Activated CD4-positive, CD25-positive, alpha-beta regulatory T cell (primary cell): ENCODE data around the gene KDM4C.

Source experiments
- DNase-seq, 4 experiments: peaks; one replicate each; lab custom pipeline; 2025; lab: John Stamatoyannopoulos, UW

Gene KDM4C

GRCh38 chr9:7045361-7045760, 287.6 kb downstream of the KDM4C start:
- no peak for DNase-seq

GRCh38 chr9:7051711-7052110, 293.9 kb downstream of the KDM4C start:
- no peak for DNase-seq

- DNase-seq, result no peak
Measured at GRCh38 chr9:7053903-7054302, 296.1 kb downstream of the KDM4C start.

GRCh38 chr9:7055171-7055903, 297.6 kb downstream of the KDM4C start:
- no peak for DNase-seq

GRCh38 chr9:7056254-7056653, 298.5 kb downstream of the KDM4C start:
- DNase-seq, result no peak

DNA sequence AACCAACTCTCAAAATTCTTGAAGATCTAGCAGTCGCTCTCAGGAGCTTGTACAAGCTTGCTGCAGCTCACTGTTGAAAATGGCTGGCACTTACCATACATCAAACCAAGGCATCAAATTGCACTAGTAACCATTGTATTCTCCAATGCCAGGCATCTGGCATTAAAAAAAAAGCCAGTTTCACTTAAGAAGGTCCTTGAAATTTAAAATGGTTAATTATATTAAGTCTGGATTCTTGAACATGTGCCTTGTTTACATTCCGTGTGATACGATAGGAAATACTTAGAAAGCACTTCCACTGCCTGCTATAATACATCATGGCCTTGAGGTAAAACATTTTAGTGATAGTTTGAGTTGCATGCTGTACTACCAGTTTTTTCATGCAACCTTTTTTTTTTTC, 300.7 kb downstream of the KDM4C start:
- no peak for DNase-seq

GRCh38 chr9:7067169-7067568, 309.4 kb downstream of the KDM4C start:
- no peak for DNase-seq

DNA sequence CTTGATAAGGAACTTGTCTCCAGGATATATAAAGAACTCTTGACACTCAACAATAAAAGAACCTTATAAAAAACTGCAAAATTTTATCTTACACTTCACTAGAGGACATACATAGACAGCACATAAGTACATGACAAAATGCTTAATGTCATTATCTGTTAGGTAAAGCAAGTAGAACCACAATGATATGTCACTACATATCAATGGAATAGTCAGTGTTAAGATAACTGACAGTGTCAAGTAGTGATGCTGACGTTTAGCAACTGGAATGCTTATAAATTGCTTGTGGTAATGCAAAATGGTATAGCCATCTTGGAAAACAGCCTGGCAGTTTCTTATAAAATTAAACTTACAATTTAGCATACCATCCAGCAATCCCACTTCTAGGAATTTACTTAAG, 314.1 kb downstream of the KDM4C start:
- no peak for DNase-seq

- DNase-seq, result no peak
Measured at GRCh38 chr9:7073706-7074105, 315.9 kb downstream of the KDM4C start.

DNA sequence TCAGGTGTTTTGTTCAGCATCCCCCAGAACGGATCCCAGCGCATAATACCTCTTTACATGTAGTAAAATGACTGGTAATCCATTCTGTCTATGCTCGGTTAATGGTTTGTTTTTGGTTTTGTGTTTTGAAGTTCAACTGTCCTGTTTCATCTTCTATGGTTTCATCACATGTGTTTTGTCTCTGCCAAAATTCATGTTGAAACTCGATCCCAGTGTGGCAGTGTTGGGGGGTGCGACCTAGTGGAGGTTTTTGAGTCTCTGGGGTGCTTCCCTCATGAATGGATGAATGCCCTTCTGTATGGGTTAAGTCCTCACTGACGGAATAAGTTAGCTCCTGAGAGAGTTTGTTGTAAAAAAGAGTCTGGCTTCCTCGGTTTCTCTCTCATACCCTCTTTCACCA, 317.4 kb downstream of the KDM4C start:
- DNase-seq, result no peak

DNA sequence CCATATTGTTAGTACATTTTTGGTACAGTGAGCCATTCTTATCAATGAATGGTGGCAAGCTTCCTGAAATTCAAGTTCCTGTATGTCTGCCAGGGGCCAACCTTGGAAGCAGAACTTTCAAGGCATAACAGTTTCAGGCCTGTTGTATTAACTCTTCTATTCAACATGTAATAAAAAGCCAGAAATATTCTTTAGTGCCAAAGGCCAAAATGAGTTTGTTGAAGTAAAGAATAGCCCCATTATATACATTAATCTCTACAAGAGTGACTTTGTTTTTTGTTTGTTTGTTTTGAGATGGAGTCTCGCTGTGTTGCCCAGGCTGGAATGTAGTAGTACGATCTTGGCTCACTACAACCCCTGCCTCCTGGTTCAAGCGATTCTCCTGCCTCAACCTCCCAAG, 321.3 kb downstream of the KDM4C start:
- no peak for DNase-seq

- DNase-seq, result no peak
Measured at GRCh38 chr9:7081065-7081600, 323.4 kb downstream of the KDM4C start.

DNA sequence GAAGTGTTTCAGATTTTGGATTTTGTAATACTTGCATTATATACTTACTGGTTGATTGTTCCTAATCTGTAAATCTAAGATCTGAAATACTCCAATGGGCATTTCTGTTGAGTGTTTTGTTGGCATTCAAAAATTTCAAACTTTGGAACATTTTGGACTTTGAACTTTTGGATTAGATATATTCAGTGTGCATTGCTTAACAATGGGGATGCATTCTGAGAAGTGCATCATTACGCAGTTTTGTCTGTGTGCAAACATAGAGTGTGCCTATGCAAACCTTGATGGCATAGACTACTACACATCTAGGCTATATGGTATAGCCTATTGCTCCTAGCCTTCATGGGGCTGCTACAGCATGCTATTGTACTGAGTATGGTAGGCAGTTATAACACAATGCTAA, 325.4 kb downstream of the KDM4C start:
- no peak for DNase-seq

DNA sequence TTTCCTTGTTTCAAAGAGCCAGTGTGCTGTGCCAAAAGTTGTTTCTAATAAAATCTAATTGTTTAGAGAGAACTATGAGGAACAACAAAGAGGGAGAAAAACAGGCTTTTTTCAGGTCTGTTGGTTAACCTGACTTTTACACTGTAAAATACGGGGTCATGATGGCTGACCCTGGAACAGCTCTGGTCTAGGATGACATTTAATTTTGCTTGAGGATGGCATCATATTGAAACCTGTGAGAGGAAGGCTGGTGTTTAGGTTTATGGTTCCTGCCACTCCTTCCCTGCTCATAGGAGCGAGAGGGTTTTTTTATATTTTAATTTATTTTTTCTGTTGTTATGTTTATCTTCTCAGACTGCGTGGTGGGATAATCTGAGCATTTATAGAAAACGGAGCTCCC, 327.6 kb downstream of the KDM4C start:
- no peak for DNase-seq

GRCh38 chr9:7086389-7086788, 328.6 kb downstream of the KDM4C start:
- DNase-seq, result no peak

DNA sequence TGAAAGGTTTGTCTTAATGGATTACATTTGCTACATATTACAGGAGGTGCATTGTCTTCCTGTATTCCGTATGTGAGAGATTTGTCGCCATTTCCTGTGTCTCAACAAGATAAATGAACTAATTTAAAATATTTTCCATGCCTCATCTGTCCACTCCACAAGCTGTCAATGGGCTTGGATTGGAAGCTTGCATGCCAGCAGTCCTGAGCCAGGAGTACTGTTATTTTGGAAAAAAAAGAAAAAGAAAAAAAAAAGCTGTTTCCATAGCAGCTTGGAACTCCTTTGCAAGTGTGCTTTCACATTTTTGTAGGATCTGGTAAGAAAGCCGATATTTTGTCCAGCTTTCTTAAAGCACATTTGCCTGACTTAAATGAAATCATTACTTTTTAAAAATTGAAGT, 330.8 kb downstream of the KDM4C start:
- no peak for DNase-seq

GRCh38 chr9:7089406-7090193, 331.8 kb downstream of the KDM4C start:
- no peak for DNase-seq

DNA sequence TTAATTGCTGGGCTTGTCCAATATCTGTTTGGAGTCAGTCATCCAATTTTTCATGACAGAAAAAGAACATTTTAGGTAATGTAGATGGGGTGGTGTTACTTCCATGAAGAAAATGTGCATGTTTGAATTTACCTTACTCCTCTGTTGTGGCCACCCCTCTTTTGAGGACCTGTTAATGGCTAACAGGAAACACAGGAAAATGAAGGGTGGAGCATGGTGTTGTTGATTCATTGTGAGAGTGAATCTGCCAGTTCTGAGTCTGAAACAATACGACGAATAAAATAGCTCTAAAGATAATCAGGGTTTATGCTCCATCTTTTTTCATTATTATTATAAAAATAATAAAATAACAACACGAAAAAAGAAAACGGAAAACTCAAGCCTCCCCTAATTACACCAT, 335.3 kb downstream of the KDM4C start:
- DNase-seq, result no peak

- DNase-seq, result no peak
Measured at GRCh38 chr9:7094052-7094451, 336.3 kb downstream of the KDM4C start.

DNA sequence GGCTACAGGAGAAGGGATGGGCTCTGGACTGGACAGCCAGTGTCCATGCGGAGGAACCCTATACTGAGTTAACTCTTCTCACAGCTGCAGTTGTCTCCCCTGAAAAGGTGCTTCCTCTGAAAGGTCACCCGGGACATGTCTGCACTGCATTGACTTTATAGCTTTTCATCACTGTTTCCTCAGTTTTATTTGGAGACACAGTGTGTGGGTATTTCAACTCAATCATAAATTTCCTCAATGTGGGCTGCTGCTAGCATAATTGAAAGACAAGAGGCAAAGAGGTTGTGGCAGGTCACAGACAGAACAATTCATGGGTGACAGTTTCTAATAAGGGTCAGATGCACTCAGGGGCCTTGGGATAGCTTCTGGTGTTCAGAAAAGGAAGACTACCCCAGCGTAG, 336.8 kb downstream of the KDM4C start:
- no peak for DNase-seq

DNA sequence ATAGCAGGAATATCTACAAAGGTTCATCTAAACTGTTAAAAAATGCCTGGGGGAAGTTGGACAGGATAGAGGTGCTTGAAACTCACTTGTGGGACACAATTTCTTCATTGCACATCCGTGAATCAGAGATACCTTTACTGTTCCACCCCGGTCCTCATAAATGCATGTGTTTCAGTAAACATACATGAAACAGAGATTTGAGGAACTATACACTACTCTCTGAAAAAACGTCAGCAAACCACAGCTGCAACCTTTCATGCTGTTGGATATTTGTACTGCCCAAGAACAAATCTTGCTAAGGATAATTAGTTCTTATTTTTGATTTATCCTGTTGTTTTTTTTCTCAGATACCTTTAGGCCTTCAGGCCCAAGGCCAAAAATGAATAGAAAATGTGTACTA, 337.3 kb downstream of the KDM4C start:
- no peak for DNase-seq

DNA sequence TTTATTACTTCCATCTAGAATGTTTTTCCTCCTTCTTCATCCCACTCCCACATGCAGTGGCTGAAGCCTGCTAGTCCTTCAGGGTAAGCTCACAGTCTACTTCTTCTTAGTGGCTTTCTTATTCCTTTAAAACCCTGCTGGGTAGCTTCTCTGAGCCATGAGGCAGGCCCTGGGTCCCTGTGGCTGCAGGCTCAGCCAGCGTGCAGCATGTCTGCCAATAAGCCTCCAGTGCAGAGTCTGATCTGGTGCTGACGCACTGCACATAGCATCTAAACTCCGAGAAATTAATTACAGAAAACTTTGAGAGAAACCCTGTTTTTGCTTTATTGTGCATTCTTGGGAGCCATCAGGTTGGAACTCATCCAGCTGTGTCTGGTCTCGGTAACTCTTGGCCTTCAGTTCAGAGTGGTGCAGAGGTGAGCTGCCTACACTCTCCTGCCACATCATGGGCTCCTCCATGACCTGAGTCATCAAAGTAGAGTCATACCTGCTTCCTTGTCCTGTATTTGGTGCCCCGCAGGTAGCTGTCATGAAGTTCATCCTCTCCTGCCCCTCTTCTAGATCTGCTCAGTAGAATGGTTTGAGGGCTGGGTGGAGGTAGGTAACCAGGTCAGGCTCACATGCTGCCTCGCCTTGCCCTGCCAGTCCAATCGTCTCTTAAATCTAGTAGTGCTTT, 339.4 kb downstream of the KDM4C start:
- no peak for DNase-seq
